ENCODE measurements around the gene COL27A1. TPM values are rescaled to one million over a fixed set of nuclear protein-coding genes. Genes with fewer than 3 reads are reported as not detected.

COL27A1 gene
- total and polyA plus RNA-seq, 2 donors (not counting 3 experiments of a cell fraction or from before 2014, with no cell fraction given): 14.7 to 49.1 TPM

- Histone ChIP-seq H3K27me3 (ENCODE audit: control insufficient read depth in 2 of 2, insufficient read depth in 2 of 2, low read length in 2 of 2) (no peaks in the 10 kb centered on the region), H3K27ac (ENCODE audit: insufficient read depth, low read depth, low read length) (no peak overlapping the region), H2AFZ (ENCODE audit: low read depth, low read length) (no peak overlapping the region), H4K20me1 (replicated peaks; ENCODE audit: control insufficient read depth, extremely low read depth, insufficient read depth, low read length) (no peaks in the 10 kb centered on the region), H3K9me3 (replicated peaks; ENCODE audit: control insufficient read depth, insufficient read depth, low read length) (no peaks in the 10 kb centered on the region), H3K4me3 (replicated peaks in 1 of 3; ENCODE audit: insufficient read depth in 1 of 3, low read depth in 1 of 3, low read length in 3 of 3) (no peak overlapping the region), H3K4me1 (ENCODE audit: control insufficient read depth, extremely low read depth, insufficient read depth, low read length) (peaks cover 2% of the 10 kb centered on the region), H3K36me3 (ENCODE audit: control insufficient read depth in 2 of 2, extremely low read depth in 1 of 2, insufficient read depth in 2 of 2, low read length in 2 of 2) (no peaks in the 10 kb centered on the region), H3K4me2 (ENCODE audit: insufficient read depth, low read length) (no peak overlapping the region), H3K79me2 (ENCODE audit: control insufficient read depth, insufficient read depth, low read length) (no peaks in the 10 kb centered on the region), H3K9ac (replicated peaks; ENCODE audit: extremely low read depth, insufficient read depth, low read length) (no peak overlapping the region), H3K9me1 (replicated peaks; ENCODE audit: control insufficient read depth, extremely low read depth, insufficient read depth, low read length) (no peaks in the 10 kb centered on the region)
- DNase-seq (ENCODE audit: low read depth, low spot score) (no peak), FAIRE-seq (no peak)
- TF ChIP-seq POLR2AphosphoS5 (IDR thresholded peaks at IDR 0.05; ENCODE audit: insufficient read depth, low read depth, low read length): no peak
- no peak for TF ChIP-seq GATA2 (IDR thresholded peaks at IDR 0.05; ENCODE audit: insufficient read depth, insufficient read length, low read depth, low read length)
- no peak for TF ChIP-seq POLR2A (IDR thresholded peaks at IDR 0.05; ENCODE audit: low read depth, low read length)
- TF ChIP-seq EZH2 (IDR thresholded peaks at IDR 0.05; ENCODE audit: borderline replicate concordance, low read depth, low read length, severe bottlenecking): no peak
- no peak for TF ChIP-seq MYC (IDR thresholded peaks at IDR 0.05; ENCODE audit: low read depth, low read length)
- no peak for TF ChIP-seq JUN (IDR thresholded peaks at IDR 0.05; ENCODE audit: borderline replicate concordance, insufficient read depth, insufficient read length, low read depth)
- no peak for TF ChIP-seq CTCF (IDR thresholded peaks at IDR 0.05; ENCODE audit: extremely low read depth in 1 of 2, insufficient read depth in 1 of 2, low read depth in 1 of 2, low read length in 2 of 2)
- TF ChIP-seq MAX (IDR thresholded peaks at IDR 0.05; ENCODE audit: insufficient read depth, insufficient read length): no peak
- TF ChIP-seq FOS (IDR thresholded peaks at IDR 0.05; ENCODE audit: borderline replicate concordance, insufficient read depth, low read length): no peak
- intact Hi-C loops (cut with micrococcal nuclease): no loop called here
- dilution Hi-C loops (cut with MboI; ENCODE audit: extremely low pct_ligation_motif_present, low sequenced_read_pairs): no loop called here
- ChIA-PET POLR2A (interaction anchor here (0.7 kb wide), 1 partner anchor 139 kb away, joined by 7 read pairs; no protein-coding TSS in a partner anchor), CTCF (interaction anchor here (1.6 to 8.9 kb wide), 3 partner anchors 17 to 166 kb away, joined by 5 to 83 read pairs (median 30); no protein-coding TSS in a partner anchor)
- no TSS peak for BruUV-seq (replicated peaks)
Measured at GRCh38 chr9:114273461-114273881, 118.1 kb downstream of the COL27A1 start.

Data from endothelial cell of umbilical vein (primary cell).